Common myeloid progenitor, CD34-positive (primary cell): ENCODE results near the gene HIVEP2.
A peak's percentile ranks its signal among the peaks of the same experiment; 100 is the strongest.

Experiments
- CTCF ChIA-PET: fragments of 350-600 bp; sonication (Branson Sonifier 250); formaldehyde crosslinking; loops from one replicate; lab custom pipeline; 2021; ENCODE audit warnings: antibody characterized with exemption; lab: Charles Lee
- POLR2A ChIA-PET: fragments of 350-600 bp; sonication (Branson Sonifier 250); formaldehyde crosslinking; loops from one replicate; lab custom pipeline; 2021; ENCODE audit warnings: antibody characterized with exemption; lab: Charles Lee
- DNase-seq, 3 donors: peaks; one replicate each; pipeline versions ENCODE4 v3.0.0 to v3.0.0-alpha.2; 2013
- H3K27ac ChIP-seq, 2 experiments: 1 replicate in 1 of 2; 2 replicates in 1 of 2; pipeline ENCODE4 v1.7.0; 2013; ENCODE audit warnings: inconsistent platforms in 2 of 2, low read length in 2 of 2, mild to moderate bottlenecking in 2 of 2, low read depth in 1 of 2, moderate library complexity in 1 of 2; ENCODE audit not compliant: severe bottlenecking in 2 of 2, insufficient read depth in 1 of 2, poor library complexity in 1 of 2
- H3K27me3 ChIP-seq, 5 experiments: replicated peaks in 2 of 5; 1 replicate in 3 of 5; 2 replicates in 2 of 5; pipeline versions ENCODE4 v1.6.1 to v1.7.0; 2013; ENCODE audit warnings: low read length in 4 of 5, mild to moderate bottlenecking in 2 of 5, moderate library complexity in 2 of 5, inconsistent platforms in 1 of 5; ENCODE audit not compliant: insufficient read depth in 5 of 5, control insufficient read depth in 4 of 5
- H3K36me3 ChIP-seq, 4 experiments: 1 replicate in 2 of 4; 2 replicates in 2 of 4; pipeline versions ENCODE4 v1.6.1 to v1.7.0; 2013; ENCODE audit warnings: low read length in 3 of 4, control low read depth in 1 of 4, mild to moderate bottlenecking in 1 of 4; ENCODE audit not compliant: control insufficient read depth in 4 of 4, insufficient read depth in 4 of 4
- H3K4me1 ChIP-seq, 4 experiments: 1 replicate in 3 of 4; 2 replicates in 1 of 4; pipeline versions ENCODE4 v1.6.1 to v1.7.1; 2013; ENCODE audit warnings: low read length in 3 of 4, mild to moderate bottlenecking in 3 of 4, control low read depth in 1 of 4, inconsistent platforms in 1 of 4, moderate library complexity in 1 of 4; ENCODE audit not compliant: control insufficient read depth in 4 of 4, insufficient read depth in 4 of 4; ENCODE audit errors: control extremely low read depth in 1 of 4
- H3K4me3 ChIP-seq, 7 experiments: 1 replicate in 4 of 7; 2 replicates in 3 of 7; pipeline versions ENCODE4 v1.5.1 to v1.7.0; 2013; ENCODE audit warnings: mild to moderate bottlenecking in 7 of 7, low read length in 6 of 7, moderate library complexity in 6 of 7, inconsistent platforms in 2 of 7, low read depth in 2 of 7, control low read depth in 1 of 7; ENCODE audit not compliant: insufficient read depth in 4 of 7, control insufficient read depth in 1 of 7; ENCODE audit errors: extremely low read depth in 1 of 7
- H3K9me3 ChIP-seq, 5 experiments: 1 replicate in 4 of 5; 2 replicates in 1 of 5; pipeline versions ENCODE4 v1.6.1 to v1.7.1; 2013; ENCODE audit warnings: low read length in 4 of 5, mild to moderate bottlenecking in 2 of 5, inconsistent platforms in 1 of 5, low read depth in 1 of 5, moderate library complexity in 1 of 5; ENCODE audit not compliant: control insufficient read depth in 4 of 5, insufficient read depth in 2 of 5; ENCODE audit errors: control extremely low read depth in 1 of 5
- WGBS: methylation state at CpG from one replicate; pipeline ENCODE4 v1.1.5; 2013; ENCODE audit not compliant: insufficient coverage; 5-methylcytosine and 5-hydroxymethylcytosine counted together

HIVEP2 gene

DNA sequence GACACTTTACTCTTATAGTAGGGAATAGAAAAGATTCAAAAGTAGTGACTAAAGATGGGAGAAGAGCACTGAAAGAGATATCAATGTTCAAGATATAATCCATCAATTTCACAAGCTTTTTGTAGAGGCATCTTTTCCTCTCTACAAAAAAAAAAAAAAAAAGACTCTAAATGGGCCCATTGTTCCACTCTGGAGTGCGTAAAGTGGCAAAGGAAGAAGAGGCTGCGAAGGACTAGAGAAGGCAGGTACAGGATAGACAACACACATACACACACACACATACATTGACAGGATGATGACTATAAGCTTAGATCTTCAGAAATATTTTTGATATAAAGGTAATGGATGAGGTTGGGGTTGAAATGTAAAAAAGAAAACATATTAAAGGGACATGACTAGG, 157.6 kb downstream of the HIVEP2 start:
- Histone ChIP-seq H3K4me1 (peaks cover 3 to 11% (median 7%) of the 10 kb centered on the region in 4 experiments), H3K4me3 (no peak overlapping the region), H3K9me3 (no peaks in the 10 kb centered on the region), H3K27ac (no peak overlapping the region), H3K27me3 (no peaks in the 10 kb centered on the region), H3K36me3 (peaks cover 0 to 3% (median 0%) of the 10 kb centered on the region in 4 experiments)
- ChIA-PET CTCF (interaction anchor here (0.6 kb wide), 1 partner anchor 148 kb away, joined by 3 read pairs; no protein-coding TSS in a partner anchor), POLR2A (no interaction called here)
- WGBS, result no CpG with 5 or more reads among the region's 2 CpGs
- DNase-seq, result no peak

DNA sequence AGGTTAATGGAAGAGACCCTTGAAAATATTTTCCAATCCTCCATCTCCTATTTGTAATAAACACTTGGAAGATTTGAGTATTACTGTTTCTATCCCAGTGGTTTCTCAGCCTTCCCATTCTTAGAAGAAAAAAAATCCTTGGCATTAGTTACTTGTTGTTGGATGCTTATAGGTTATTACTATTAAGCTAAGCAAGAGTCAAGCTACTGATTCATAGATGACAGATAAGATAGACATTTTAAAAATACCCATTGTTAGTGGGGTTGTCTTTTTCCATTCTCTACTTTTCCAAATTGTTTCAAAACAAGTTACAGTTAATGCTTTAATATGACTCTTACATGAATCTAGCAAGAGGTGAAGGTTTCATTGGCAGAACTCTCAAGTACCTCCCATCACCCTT, 158.5 kb downstream of the HIVEP2 start:
- no peaks in the 10 kb centered on the region for H3K27me3 ChIP-seq
- no peak overlapping the region for H3K27ac ChIP-seq
- no peak for DNase-seq
- H3K4me1 ChIP-seq, result peaks cover 3 to 11% (median 7%) of the 10 kb centered on the region in 4 experiments
- ChIA-PET POLR2A (no interaction called here), CTCF (interaction anchor here (0.9 kb wide), 1 partner anchor 39 kb away, joined by 4 read pairs; no protein-coding TSS in a partner anchor)
- H3K9me3 ChIP-seq, result no peaks in the 10 kb centered on the region
- H3K36me3 ChIP-seq, result peaks cover 0 to 3% (median 0%) of the 10 kb centered on the region in 4 experiments
- H3K4me3 ChIP-seq, result no peak overlapping the region

DNA sequence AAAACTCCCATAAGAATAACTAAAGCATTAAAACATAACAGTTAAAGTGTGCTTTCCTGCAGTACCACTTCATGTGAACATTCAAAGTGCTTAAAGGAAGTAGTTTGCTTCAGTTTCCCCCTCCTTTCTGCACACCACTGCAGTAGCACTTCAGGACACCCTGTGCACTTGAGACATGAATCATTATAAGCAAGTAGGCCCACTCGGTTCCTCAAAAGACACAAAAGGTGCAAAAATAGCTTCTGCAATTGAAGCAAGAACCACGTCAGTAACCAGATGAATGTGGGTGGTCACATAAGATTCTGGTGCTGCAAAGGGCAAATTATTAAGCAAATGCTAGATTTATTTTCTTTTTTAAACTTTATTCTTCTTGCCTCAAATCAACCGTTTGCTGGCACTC, 160.6 kb downstream of the HIVEP2 start:
- Histone ChIP-seq H3K4me1 (peaks cover 3 to 11% (median 7%) of the 10 kb centered on the region in 4 experiments), H3K27ac (no peak overlapping the region), H3K4me3 (no peak overlapping the region), H3K36me3 (peaks cover 0 to 3% (median 0%) of the 10 kb centered on the region in 4 experiments), H3K27me3 (no peaks in the 10 kb centered on the region), H3K9me3 (no peaks in the 10 kb centered on the region)
- WGBS, result 0% methylated on average over 1 of the region's 3 CpGs
- ChIA-PET POLR2A (no interaction called here), CTCF (interaction anchor here (0.9 kb wide), 1 partner anchor 38 kb away, joined by 3 read pairs; no protein-coding TSS in a partner anchor)
- DNase-seq, result peak; percentile 31 to 90 (median 85)

DNA sequence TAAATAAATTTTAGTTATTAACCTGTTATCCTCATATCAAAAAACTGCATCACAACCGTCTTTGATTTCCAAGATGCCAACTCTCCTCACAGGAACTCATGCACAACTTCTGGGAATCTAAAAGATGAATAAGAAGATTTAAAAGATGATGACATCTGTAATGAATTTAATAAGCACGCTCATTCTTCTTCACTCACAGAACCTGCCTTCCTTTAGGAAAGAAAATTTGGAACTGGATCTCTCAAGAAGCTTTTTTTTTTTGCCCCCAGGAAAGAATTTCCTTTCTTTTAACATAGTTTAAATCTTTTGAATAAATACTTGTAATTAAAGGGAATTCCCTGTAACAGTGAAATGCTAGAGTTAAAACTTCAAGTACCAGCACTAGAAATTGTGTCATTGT, 161.5 kb downstream of the HIVEP2 start:
- WGBS, result no CpG with 5 or more reads among the region's 2 CpGs
- DNase-seq, result no peak
- no peaks in the 10 kb centered on the region for H3K9me3 ChIP-seq
- H3K4me1 ChIP-seq, result peaks cover 3 to 11% (median 7%) of the 10 kb centered on the region in 4 experiments
- ChIA-PET POLR2A (no interaction called here), CTCF (interaction anchor here (0.9 kb wide), 1 partner anchor 37 kb away, joined by 3 read pairs; no protein-coding TSS in a partner anchor)
- H3K36me3 ChIP-seq, result peaks cover 0 to 3% (median 0%) of the 10 kb centered on the region in 4 experiments
- H3K27me3 ChIP-seq, result no peaks in the 10 kb centered on the region
- H3K27ac ChIP-seq, result no peak overlapping the region
- no peak overlapping the region for H3K4me3 ChIP-seq

DNA sequence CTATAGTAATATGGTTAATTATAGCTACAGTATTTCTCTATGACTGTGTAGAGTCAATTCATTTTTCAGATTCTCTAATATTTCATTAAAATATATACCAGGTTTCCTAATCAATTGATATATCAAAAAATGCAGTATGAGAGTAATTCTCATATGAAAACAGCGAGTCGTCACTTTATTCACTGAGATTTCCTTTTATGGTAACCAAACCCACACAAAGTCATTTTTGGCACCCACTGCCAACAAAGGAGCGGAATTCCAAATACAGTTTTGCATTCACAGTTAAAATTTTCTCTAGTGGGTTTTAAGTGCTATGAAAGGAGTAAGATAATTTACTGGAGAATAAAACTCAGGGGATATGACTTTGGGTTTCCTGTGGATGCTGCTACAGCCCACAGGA, 163.8 kb downstream of the HIVEP2 start:
- no peaks in the 10 kb centered on the region for H3K9me3 ChIP-seq
- no peak overlapping the region for H3K27ac ChIP-seq
- peaks cover 3 to 11% (median 7%) of the 10 kb centered on the region in 4 experiments for H3K4me1 ChIP-seq
- 100% methylated on average over 2 of the region's 3 CpGs for WGBS
- DNase-seq, result no peak
- H3K36me3 ChIP-seq, result peaks cover 0 to 3% (median 0%) of the 10 kb centered on the region in 4 experiments
- H3K4me3 ChIP-seq, result no peak overlapping the region
- ChIA-PET CTCF (no interaction called here), POLR2A (no interaction called here)
- H3K27me3 ChIP-seq, result no peaks in the 10 kb centered on the region

DNA sequence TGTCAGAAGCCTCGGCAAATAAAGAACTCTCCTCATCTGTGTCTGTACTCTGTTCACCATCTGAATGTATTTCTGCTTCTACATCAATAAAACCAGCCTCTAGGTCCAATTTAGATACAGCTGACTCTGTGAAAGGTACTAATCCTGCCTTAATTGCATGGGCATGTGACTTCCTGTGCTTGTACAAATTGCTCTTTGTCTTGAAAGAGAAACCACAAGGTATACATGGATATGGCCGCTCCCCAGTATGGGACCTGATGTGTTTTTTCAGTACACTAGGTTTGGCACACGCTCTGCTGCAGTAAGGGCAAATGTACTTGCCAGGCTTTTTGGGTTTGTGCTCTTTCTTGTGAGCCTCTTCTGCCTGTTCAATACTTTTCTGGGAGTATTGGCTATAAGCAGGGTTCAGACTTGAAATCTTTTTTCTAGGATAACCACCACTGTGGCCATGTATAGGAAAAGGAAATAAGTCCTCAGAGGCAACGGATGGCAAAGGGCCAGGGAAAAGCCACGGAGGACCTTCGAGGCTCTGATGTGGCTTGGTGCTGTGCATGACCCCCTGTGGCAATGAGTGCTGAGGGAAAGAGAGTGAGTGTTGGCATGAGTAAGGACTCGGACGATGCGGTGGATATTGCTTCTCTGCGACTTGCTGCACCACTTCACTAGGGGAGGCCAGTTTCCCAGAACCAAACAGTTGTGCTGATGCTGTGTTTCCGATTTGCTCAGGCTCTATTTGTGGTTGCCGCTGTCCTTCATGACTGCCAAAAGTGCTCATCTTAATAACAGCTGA, 170.9 kb downstream of the HIVEP2 start:
- Histone ChIP-seq H3K27ac (no peak overlapping the region), H3K4me3 (no peak overlapping the region), H3K36me3 (peaks cover 22 to 53% (median 36%) of the 10 kb centered on the region in 4 experiments), H3K27me3 (no peaks in the 10 kb centered on the region), H3K4me1 (no peaks in the 10 kb centered on the region), H3K9me3 (peaks cover 0 to 2% (median 0%) of the 10 kb centered on the region in 5 experiments)
- 86% methylated on average over 12 of the region's 12 CpGs for WGBS
- DNase-seq, result no peak
- CTCF ChIA-PET, result no interaction called here
- POLR2A ChIA-PET, result no interaction called here

DNA sequence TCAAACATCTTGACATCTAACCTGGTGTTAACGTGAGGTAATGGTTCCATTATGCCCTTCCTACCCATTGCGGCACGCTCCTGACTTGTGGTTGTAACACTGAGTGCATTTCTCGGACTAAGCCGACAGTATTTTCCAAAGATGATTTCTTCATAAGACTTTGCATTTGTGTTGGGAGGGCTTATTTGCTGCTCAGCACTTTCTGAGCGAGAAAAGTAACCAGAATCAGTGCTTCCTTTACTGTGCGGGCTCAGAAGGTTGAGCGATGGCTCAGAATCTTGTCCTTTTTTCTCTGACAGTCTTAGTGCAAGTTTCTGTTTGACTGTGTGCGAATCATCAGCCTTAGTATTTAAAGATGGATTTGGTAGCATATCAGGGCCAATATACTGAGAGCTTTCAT, 171.7 kb downstream of the HIVEP2 start:
- Histone ChIP-seq H3K4me1 (no peaks in the 10 kb centered on the region), H3K9me3 (peaks cover 0 to 2% (median 0%) of the 10 kb centered on the region in 5 experiments), H3K36me3 (peaks cover 24 to 54% (median 37%) of the 10 kb centered on the region in 4 experiments), H3K27me3 (no peaks in the 10 kb centered on the region), H3K27ac (no peak overlapping the region), H3K4me3 (no peak overlapping the region)
- ChIA-PET POLR2A (interaction anchor here (0.6 kb wide), 1 partner anchor 688 kb away, joined by 3 read pairs; no protein-coding TSS in a partner anchor), CTCF (no interaction called here)
- DNase-seq, result no peak
- WGBS, result 99% methylated on average over 9 of the region's 9 CpGs
